Testis (tissue), 3 donors: ENCODE measurements around the gene WDR33. TPM values are rescaled to one million over a fixed set of nuclear protein-coding genes. Genes with fewer than 3 reads are reported as not detected.

Source experiments
- DNase-seq: peaks from one replicate; pipeline ENCODE4 v3.0.0-alpha.2; 2019
- H3K27ac ChIP-seq, 2 donors: fragments of 200-600 bp; sonication (generic); one replicate each; pipeline ENCODE4 v1.5.1; 2019
- H3K27me3 ChIP-seq: fragments of 200-600 bp; sonication (generic); one replicate; pipeline ENCODE4 v1.5.1; 2019
- H3K36me3 ChIP-seq: fragments of 200-600 bp; sonication (generic); one replicate; pipeline ENCODE4 v1.5.1; 2017; ENCODE audit warnings: low read depth; ENCODE audit errors: missing control alignments
- H3K4me1 ChIP-seq: fragments of 200-600 bp; sonication (generic); one replicate; pipeline ENCODE4 v1.5.1; 2019
- H3K4me3 ChIP-seq, 2 donors: fragments of 200-600 bp; sonication (generic); one replicate each; pipeline ENCODE4 v1.5.1; 2017 to 2019
- H3K9me3 ChIP-seq: fragments of 200-600 bp; sonication (generic); one replicate; pipeline ENCODE4 v1.5.1; 2017
- CTCF ChIP-seq, 3 experiments: fragments of 450-650 bp in 2 of 3; fragments of 200-600 bp in 1 of 3; sonication (generic) in 1 of 3; IDR thresholded peaks; one replicate each; pipeline ENCODE4 v1.5.1; 2016 to 2019; ENCODE audit warnings: antibody characterized with exemption in 3 of 3, mild to moderate bottlenecking in 2 of 3, moderate library complexity in 1 of 3
- POLR2A ChIP-seq: fragments of 450-650 bp; IDR thresholded peaks from one replicate; pipeline ENCODE4 v1.6.1; 2017; ENCODE audit warnings: antibody characterized with exemption, mild to moderate bottlenecking, moderate library complexity
- WGBS, 2 donors: methylation state at CpG; one replicate each; pipeline ENCODE4 v1.1.5; 2018; 5-methylcytosine and 5-hydroxymethylcytosine counted together
- intact Hi-C: fragments of 100-400 bp; cut with DNase I; formaldehyde crosslinking; loops from one replicate; pipeline ENCODE4 v1.15.1; 2023; ENCODE audit warnings: low total_unique reads
- polyA plus RNA-seq: library from polyadenylated mRNA; stranded (reverse); fragments of 350-450 nt; fragmentation: Illumina TruSeq; extraction: RNeasy Lipid Tissue Mini Kit (QIAGEN cat#74804); gene quantifications from one replicate; pipeline ENCODE4 v1.2.3, GENCODE V29; 2014; ENCODE audit warnings: low read depth, low replicate concordance; ENCODE audit not compliant: insufficient read depth
- total RNA-seq, 2 donors: library from RNA; depleted of rRNA; stranded (reverse); fragments of >200 nt; gene quantifications; one replicate each; pipeline ENCODE4 v1.2.3, GENCODE V29; 2016

Gene WDR33
- total and polyA plus RNA-seq, 3 donors from 2014 or later: 57.4 to 65.8 (median 62.1) TPM

- TF ChIP-seq POLR2A (no peak), CTCF (IDR thresholded peaks at IDR 0.05) (no peak)
- no peaks in the 10 kb centered on the region for H3K9me3 ChIP-seq
- WGBS, 2 donors: 82 to 89% methylated on average over 10 of the region's 10 CpGs
- H3K36me3 ChIP-seq: no peaks in the 10 kb centered on the region
- intact Hi-C loops: no loop called here
- H3K27ac ChIP-seq: peak overlapping the region in 1 of 2 donors; percentile 25
- peaks cover 28% of the 10 kb centered on the region for H3K4me1 ChIP-seq
- H3K4me3 ChIP-seq: no peak overlapping the region
- DNase-seq: no peak
- H3K27me3 ChIP-seq: no peaks in the 10 kb centered on the region
Observed at GRCh38 chr2:127660291-127660578, 150.7 kb downstream of the WDR33 start.

DNA sequence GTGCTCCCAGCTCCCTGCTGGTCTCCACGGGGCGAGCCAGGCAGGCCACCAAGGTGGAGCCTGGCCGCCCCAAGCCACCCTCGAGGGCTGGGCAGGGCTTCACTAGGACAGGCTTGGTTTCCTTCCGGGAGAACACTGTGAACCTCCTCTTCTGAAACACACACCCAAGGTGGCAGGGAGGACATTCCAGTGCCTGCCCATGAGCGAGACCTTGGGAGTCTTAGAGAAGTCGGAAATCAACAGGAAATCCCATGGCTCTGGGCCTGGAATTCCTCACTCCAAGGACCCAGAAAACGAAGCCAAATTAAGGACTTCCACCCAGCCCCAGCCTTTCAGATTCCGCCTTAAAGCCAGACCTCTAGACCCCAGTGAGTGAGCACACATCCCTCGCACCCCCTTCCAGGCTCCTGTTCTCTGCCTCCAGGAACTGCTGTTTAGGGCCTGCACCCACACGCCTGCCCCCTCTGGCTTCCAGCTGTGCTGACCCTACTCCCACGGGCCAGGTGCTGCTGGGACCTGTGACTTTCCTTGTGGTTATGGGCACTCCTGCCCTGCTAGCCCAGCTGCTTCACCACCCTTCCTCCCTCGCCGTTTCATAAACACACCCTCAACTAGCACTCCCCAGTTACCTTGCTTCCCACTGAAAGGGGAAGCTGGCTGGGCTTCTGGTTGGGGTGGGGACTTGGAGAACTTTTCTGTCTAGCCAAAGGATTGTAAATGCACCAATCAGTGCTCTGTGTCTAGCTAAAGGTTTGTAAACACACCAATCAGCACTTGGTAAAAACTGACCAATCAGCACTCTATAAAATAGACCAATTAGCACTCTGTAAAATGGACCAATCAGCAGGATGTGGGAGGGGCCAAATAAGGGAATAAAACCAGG is 151.3 kb downstream of the WDR33 start:
- peaks cover 28% of the 10 kb centered on the region for H3K4me1 ChIP-seq
- H3K4me3 ChIP-seq: no peak overlapping the region
- H3K27ac ChIP-seq: peak overlapping the region; percentile 27 to 71
- H3K9me3 ChIP-seq: no peaks in the 10 kb centered on the region
- intact Hi-C loops: no loop called here
- no peaks in the 10 kb centered on the region for H3K27me3 ChIP-seq
- DNase-seq: no peak
- H3K36me3 ChIP-seq: no peaks in the 10 kb centered on the region
- WGBS, 2 donors: 35 to 48% methylated on average over 13 to 14 of the region's 14 CpGs
- TF ChIP-seq CTCF (IDR thresholded peaks at IDR 0.05) (no peak), POLR2A (no peak)

GRCh38 chr2:127658641-127659407 is 152.1 kb downstream of the WDR33 start:
- Histone ChIP-seq H3K27ac (peak overlapping the region; percentile 44 to 71), H3K4me1 (peaks cover 28% of the 10 kb centered on the region), H3K27me3 (no peaks in the 10 kb centered on the region), H3K36me3 (no peaks in the 10 kb centered on the region), H3K9me3 (no peaks in the 10 kb centered on the region), H3K4me3 (no peak overlapping the region)
- WGBS, 2 donors: 79 to 91% methylated on average over 15 to 20 of the region's 20 CpGs
- no peak for DNase-seq
- intact Hi-C loops: no loop called here
- TF ChIP-seq CTCF (IDR thresholded peaks at IDR 0.05) (no peak), POLR2A (no peak)

- no peaks in the 10 kb centered on the region for H3K27me3 ChIP-seq
- H3K4me3 ChIP-seq: no peak overlapping the region
- 84 to 93% methylated on average over 6 of the region's 6 CpGs for WGBS, 2 donors
- TF ChIP-seq CTCF (IDR thresholded peaks at IDR 0.05) (no peak), POLR2A (no peak)
- peak overlapping the region; percentile 44 to 71 for H3K27ac ChIP-seq
- peaks cover 28% of the 10 kb centered on the region for H3K4me1 ChIP-seq
- no peaks in the 10 kb centered on the region for H3K36me3 ChIP-seq
- H3K9me3 ChIP-seq: no peaks in the 10 kb centered on the region
- DNase-seq: no peak
- intact Hi-C loops: no loop called here
Observed at GRCh38 chr2:127658146-127658545, 152.8 kb downstream of the WDR33 start.
